ENCODE data around the gene SETD1A.
A peak's percentile ranks its signal among the peaks of the same experiment; 100 is the strongest.

The SETD1A gene

DNA sequence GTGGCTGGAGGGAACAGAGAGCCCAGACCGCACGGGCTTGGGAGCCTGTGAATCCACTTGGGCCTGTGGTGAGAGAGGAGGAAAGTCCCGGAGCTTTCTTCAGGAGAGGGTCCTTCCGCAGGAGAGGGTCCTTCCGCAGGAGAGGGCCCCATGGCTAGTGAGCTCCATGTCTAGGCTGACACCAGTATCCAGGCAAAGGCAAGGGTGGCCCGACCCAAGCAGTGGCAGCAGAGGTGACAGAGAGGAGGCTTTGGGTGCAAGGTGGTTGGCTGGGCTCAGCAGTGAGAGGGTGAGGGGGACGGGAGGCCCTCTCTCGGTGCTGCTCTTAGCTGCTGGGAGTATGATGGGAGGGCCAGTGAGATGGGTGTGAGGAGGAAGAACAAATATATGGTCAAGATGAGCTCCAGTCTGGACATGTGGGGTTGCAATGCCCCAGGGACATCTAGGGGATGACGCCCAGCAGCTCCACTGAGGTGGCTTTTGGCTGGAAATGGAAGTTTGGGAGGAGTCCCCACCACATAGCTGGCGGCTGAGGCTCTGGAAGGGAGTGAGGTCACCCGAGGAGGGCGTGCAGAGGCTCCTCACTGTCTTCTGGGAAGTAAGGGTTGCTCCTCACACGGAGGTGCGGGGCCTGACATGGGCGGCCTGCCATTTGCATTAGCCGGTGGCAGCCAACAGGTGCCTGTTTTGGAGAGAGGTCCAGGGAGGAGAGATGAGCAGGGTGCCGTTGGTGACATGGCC lies 25.2 kb downstream of the SETD1A start:
- no peak for DNase-seq (ENCODE audit: low read depth in 2 of 2)

DNA sequence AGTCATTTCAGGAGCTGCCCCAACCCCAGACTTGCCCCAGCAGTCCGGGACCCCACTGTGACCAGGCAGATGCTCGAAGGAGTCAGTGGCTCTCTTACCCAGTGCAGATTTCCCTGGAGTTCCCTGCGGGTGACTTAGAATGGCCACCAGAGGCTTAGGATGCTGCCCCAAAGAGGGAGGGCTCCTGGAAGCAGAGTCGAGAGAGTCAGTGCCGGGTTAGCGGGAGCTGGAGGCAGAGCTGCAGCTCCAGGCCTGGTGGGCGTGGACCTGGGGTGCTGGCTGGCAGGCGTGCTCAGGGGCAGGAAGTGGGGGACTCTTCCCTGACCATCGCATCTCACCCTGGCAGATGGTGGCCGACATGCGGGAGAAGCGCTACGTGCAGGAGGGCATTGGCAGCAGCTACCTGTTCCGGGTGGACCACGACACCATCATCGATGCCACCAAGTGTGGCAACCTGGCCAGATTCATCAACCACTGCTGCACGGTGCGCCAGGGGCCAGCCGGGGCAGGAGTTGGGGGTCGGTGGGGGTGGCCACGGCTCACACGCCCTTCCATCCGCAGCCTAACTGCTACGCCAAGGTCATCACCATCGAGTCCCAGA lies 25.8 kb downstream of the SETD1A start:
- DNase-seq (ENCODE audit: low read depth in 2 of 2): no peak

DNA sequence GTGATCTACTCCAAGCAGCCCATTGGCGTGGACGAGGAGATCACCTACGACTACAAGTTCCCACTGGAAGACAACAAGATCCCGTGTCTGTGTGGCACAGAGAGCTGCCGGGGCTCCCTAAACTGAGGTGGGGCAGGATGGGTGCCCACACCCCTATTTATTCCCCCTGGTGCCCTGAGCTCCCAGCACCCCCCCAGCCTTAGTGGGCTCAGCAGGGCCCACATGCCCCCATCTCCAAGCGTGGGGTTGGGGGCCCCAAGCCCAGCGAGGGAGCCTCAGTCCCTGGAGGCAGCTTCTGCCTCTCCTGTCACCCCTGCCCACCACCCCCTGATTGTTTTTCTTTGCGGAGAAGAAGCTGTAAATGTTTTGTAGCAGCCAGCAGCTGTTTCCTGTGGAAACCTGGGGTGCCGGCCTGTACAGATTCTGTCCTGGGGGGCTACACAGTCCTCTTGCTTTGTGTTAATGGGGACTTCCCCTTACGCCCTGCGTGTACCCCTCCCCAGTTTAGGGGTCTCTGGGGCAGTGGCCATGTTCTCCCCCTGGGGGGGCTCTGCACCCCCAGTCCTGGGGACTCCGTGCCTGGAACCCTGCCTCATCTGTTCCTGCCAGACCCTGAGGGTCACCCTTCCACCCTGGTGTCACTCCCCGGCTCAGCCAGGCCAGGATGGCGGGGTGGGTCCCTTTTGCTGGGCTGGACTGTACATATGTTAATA lies 26.5 kb downstream of the SETD1A start:
- DNase-seq (ENCODE audit: low read depth in 2 of 2): no peak

DNA sequence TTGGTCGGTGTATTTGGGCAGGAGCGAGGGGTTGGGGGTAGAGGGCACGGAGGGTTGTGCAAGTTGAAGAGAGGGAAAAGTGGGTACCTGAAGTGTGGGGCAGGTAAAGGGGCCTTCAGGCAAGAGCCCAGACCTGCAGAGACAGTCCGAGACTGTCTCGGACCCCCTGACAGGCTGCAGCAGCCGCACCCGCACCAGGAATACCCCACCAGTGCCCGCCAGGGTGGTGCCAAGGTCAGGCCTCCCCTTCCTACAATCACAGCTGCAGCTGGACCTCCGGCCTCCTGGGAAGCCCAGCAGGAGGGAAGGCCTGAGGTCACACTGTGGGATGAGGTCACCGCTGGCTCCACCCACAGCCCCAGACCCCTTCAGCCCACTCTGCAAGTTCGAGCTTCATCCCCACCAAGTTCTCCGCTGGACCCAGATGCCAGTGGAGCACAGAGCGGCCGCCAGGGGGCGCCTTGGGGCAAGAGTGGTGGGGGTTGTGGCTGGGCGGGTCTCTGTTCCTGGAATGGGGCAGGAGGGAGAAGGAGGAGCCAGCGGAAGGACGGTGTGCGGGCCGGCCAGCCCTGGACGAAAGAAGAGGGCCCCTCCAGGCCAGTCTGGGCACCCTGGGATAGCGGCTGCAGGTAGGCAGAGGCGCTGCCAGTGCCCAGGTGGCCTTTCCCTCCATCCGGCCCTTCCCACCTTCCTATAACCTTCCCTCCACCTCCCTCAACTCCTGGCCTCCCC lies 27.3 kb downstream of the SETD1A start, which contains the start of gene HSD3B7:
Gene HSD3B7, plus strand, starts transcription at position 539 of the 732 bp plus-strand sequence. CDS start 452 bp downstream, outside the sequence.
- DNase-seq (ENCODE audit: low read depth in 2 of 2): peak; percentile 50 to 64

DNA sequence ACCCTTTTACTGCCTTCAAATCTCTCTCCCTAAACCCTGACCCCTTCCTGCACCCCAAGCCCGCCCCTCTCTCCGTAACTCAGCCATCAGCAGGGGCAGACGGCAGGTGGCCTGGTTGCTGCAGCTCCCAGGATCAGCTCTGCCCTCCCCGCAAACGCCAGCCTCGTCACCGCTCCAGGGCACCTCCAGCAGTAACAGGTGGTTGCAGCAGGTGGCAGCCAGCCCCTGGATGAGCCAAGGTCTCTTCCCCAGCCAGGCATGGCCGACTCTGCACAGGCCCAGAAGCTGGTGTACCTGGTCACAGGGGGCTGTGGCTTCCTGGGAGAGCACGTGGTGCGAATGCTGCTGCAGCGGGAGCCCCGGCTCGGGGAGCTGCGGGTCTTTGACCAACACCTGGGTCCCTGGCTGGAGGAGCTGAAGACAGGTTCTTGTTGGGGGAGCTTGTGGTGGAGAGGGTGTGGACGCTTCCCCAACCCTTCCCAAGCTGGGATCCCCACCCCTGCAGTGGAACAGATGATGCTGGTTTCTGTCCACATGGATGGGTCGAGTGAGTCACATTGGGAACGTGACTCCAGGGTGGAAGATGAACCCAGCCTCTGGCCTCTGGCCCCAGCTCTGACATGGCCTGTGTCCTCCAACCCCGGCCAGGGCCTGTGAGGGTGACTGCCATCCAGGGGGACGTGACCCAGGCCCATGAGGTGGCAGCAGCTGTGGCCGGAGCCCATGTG lies 28.0 kb downstream of the SETD1A start:
- DNase-seq (ENCODE audit: low read depth in 2 of 2): no peak

DNA sequence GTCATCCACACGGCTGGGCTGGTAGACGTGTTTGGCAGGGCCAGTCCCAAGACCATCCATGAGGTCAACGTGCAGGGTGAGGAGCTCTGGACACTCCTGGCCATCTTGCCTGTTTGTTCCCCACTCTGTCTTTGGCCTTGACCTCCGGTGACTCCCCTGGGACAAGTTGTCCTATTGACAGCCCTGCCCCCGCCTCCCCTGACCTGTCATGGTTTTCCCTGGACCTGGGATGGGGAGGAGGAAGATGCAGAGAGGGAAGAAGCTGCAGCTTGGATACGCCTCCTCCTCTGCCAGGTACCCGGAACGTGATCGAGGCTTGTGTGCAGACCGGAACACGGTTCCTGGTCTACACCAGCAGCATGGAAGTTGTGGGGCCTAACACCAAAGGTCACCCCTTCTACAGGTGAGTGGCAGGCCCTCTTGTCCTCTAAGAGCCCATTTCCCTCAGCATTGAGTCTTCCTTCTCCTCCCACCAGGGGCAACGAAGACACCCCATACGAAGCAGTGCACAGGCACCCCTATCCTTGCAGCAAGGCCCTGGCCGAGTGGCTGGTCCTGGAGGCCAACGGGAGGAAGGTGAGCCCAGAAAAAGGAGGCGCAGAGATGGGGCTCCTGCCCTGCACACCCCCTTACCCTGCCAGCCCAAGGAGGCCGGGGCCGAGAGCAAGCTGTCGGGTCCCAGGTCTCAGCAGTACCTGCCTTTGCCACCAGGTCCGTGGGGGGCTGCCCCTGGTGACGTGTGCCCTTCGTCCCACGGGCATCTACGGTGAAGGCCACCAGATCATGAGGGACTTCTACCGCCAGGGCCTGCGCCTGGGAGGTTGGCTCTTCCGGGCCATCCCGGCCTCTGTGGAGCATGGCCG lies 28.8 kb downstream of the SETD1A start:
- DNase-seq (ENCODE audit: low read depth in 2 of 2): no peak

DNA sequence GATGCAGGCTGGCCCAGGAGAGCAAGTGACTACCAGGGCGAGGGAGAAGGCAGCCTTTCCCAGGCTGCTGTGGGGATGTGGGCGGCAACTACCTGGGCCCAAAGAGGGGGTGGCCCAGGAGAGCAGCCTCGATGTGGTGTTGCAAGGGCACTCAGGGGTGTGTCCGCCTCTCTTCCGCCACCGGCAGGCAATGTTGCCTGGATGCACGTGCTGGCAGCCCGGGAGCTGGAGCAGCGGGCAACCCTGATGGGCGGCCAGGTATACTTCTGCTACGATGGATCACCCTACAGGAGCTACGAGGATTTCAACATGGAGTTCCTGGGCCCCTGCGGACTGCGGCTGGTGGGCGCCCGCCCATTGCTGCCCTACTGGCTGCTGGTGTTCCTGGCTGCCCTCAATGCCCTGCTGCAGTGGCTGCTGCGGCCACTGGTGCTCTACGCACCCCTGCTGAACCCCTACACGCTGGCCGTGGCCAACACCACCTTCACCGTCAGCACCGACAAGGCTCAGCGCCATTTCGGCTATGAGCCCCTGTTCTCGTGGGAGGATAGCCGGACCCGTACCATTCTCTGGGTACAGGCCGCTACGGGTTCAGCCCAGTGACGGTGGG lies 30.1 kb downstream of the SETD1A start:
- no peak for DNase-seq (ENCODE audit: low read depth in 2 of 2)

DNA sequence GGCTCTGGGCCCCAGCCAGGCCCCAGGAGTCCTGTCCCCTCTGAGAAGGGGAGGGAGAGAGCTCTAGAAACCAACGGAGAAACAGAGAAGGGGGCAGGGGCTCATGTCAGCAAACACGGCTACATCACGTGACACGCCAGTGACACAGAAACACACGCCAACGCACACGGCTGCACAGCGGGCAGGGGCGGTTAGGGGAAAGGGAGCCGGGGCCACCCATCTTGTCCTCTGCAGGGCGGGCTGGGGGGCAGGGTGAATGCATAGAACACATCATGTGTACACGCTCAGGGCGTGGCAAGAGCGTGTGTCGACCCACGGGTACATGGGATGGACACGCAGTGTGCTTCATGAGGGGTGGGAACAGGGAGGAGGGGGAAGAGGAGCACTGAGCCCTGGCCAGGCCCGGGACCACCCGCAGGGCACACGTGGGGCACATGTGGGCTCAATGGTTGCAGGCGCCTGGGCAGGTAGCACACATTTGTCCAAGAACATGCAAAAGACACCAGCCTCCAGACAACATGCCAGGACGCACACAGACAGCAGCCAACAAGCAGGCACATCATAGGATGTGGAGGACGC lies 32.0 kb downstream of the SETD1A start:
- DNase-seq (ENCODE audit: low read depth in 2 of 2): no peak

DNA sequence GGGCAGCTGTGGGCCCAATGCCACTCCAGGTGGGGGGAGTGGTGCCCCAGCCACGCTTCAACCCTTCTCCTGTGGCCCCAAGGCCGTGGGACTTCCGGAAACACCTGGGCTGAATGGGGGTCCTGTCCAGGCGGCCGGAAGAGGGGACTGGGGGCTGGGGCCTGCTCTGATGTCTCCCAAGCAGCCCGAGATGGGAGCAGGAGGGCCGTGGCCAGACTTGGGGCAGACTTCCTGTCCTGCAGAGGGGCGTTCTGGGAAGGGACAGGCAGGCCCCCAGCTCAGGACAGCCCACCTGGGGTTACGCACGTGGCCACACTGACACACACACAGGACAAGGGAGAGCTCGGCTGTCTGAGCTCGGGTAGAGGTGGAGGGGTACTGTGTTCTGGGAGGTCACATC lies 32.6 kb downstream of the SETD1A start:
- DNase-seq (ENCODE audit: low read depth in 2 of 2): no peak

DNA sequence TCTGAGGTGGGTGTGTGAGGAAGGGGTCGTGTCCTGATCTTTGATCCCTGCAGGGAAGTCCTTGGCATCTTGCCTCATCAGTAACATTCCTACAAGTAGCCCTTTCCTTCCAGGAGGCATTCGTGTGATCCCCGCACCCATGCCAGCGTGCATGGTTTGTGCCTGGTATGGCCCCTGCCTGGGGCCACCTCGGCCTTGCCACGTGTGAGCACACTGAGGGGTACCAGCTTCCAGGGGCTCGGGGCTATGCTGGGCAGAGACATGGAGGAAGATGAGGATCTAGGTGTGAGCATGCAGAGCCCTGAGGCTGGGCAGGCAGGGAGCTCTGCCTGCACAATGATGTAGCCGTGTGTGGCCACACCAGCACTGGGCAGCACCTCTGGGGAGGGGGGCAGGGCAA lies 33.5 kb downstream of the SETD1A start:
- DNase-seq (ENCODE audit: low read depth in 2 of 2): no peak

DNA sequence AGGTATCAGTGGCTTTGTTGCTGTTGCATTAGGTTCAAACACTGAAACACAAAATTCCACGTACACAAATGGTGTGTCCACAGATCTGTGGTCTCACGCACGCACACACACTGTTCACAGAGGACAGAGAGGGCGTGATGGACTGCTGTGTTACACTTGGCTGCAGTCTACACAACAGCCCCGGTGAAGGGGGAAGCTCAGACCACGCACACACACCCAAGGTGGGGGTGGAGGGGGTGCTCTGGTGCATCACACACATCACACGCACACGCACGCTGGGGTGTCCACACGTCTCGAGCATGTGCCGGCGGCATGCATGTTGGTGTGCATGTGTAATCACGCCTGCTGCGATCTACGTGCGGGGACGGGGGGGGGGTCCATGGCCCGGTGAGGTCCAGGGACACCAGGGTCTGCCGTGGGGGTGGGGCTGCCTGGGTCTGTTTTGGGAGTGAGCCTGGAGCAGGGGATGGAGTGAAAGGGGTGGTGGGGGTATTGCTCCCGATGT lies 34.8 kb downstream of the SETD1A start:
- no peak for DNase-seq (ENCODE audit: low read depth in 2 of 2)

DNA sequence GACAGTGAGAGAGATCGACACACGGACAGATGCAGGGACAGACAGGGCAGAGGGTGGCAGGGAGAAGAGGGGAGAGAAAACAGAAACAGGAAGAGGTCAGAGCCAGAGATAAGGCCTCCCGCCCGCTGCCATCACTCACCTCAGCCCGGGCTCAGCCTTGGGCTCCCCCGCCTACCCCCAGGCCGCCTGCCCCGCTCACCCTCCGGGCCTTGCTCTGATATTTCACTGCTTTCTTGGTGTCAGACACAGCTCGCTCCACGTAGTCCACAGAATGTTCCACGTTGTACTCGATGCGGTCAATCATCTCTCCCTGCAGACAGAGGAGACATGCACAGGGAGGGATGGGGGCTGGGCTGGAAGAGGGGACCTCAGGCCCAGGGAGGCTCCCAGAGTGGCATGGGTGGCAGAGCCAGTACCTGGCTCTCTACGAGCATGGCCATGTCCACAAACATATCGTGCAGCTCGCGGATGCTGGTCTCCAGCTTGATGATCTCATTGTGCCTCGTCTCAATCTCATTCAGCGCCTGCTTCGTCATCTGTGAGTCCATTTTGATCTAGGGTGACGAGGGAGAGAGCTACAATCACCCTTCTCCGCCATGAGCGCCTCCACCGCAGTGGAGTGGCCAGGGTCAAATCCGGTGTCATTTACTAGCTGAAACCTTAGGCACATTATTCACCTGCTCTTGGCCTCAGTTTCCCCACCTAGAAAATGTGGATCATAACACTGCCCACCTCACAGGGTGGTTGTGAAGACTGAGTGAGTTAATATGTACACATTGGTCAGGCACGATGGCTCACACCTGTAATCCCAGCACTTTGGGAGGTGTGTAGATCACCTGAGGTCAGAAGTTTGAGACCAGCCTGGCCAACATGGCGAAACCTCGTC lies 35.6 kb downstream of the SETD1A start:
- no peak for DNase-seq (ENCODE audit: low read depth in 2 of 2)

DNA sequence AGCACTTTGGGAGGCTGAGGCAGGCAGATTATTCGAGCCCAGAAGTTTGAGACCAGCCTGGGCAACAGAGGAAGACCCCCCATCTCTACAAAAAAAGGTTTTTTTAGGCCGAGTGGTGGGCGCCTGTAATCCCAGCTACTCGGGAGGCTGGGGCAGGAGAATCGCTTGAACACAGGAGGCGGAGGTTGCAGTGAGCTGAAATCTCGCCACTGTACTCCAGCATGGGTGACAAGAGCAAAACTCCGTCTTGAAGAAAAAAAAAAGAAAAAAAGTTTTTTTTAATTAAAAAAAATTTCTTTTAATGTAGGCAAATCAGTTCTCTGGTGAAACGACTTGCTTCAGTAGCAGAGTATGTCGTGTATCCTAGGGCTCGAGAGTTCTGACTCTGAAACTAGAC lies 38.4 kb downstream of the SETD1A start:
- no peak for DNase-seq (ENCODE audit: low read depth in 2 of 2)

DNA sequence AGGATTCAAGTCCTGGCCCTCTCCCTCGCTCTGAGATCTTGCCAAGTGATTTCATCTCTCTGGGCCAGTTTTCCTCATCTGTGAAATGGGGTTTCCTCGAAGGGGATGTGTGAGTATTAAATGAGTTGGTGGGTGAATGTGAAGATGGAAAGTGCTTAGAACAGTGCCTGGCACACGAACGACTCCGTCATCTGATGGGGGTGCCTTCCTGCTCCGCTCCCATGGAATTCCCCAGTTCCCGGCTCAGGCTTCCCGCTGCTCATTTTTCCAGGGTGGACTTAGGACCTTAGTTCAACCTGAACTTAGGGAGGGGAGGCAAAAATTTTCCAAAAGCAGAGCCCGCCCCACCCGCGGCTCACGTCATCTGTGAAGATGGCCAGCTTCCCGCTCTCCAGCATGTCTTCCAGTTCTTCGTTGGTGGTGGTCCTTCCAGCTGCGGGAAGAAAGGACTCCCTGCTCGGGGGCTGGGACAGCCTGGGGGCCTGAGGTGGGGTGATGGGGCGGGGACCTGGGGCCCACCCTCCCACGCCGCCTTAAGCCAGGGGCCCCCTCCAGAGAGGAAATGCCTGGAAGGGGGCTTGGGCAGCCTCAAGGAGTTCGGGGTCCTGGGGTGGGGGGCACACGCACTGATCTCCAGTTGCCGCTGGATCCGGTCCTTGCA lies 38.9 kb downstream of the SETD1A start:
- no peak for DNase-seq (ENCODE audit: low read depth in 2 of 2)

DNA sequence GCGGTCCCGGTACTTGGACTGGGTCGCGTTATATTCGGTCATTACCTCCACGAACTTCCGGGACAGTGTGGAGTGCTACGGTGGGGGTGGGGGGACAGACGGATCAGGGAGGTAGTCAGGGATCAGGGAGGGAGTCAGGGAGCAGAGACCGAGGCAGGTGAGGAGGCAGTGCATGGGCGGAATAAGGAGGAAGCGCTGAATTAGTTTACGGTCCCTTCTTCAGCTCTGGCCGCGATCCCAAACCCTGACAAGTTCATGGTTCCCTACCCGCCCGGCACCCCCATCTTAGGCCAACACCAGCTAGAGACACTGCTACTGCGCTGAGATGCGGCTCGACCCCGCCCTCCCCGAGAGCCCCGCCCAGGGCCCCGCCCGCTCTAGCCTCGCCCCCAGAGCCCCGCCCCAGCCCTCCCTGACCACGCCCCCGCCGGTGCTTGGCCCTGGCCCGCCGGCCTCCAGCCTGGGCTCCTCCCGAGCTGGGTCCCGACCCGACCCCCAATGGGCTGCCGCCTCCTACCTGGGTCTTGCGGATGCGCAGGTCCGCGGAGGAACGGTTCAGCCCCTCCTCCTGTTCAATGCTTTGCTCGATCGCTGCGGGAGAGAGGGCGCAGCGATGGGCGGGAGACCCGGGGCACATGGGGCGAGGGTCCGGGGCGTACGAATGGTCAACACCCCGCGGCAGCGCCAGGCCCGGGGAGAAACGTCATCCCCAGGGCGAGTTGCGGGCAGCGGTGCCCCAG lies 39.6 kb downstream of the SETD1A start:
- DNase-seq (ENCODE audit: low read depth in 2 of 2): peak; percentile 64 to 68

DNA sequence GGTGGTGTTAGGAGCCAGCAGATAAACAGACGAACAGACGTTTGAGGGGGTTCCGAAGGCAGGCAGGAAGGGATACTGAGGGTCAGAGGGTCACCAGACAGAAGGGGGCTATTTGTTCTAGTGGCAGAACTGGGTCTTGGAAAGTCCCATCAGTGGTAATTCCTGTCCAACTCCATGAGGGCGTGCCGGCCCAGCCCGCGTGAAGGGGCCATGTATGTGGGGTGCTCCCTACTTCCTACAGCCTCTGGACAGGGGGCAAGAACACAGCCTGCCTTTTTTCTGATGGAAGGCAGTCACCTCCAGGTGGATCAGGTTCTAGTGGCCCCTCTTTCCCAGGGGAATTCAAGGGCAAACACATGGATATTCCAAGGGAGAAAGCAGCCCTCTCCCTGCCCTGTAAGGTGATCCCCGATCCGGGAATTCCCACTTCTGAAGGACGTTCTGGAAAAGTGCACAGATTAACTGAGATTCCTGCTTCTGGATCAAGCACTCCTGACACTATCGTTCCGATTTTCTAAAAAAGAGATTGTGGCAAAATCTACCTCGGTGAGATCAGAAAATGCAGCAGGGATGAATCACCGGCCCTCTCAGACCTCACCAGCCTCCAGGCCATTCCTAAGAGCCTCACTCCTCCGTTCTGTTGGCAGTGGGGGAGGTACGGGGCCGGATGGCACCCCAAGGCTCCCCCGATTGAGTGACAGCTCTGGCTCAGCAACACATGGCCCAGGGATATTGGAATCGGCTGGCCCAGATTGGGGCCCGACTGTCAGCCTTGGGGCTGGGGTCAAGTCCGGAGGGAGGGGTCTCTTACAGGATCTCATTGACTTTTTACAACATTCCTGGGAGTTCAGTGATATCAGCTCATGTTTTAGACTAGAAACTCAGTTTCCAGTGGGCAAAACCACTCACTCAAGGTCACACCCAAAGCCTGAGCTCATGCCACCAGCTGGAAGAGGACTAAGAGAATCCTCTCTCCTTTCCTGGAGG lies 40.5 kb downstream of the SETD1A start:
- DNase-seq (ENCODE audit: low read depth in 2 of 2): no peak
